Measurements from ENCODE around the gene PUSL1. TPM values are rescaled to one million over a fixed set of nuclear protein-coding genes. Genes with fewer than 3 reads are reported as not detected.

PUSL1 gene
- total RNA-seq, 4 donors from 2014 or later: 6.2 to 13.1 (median 9.5) TPM

DNA sequence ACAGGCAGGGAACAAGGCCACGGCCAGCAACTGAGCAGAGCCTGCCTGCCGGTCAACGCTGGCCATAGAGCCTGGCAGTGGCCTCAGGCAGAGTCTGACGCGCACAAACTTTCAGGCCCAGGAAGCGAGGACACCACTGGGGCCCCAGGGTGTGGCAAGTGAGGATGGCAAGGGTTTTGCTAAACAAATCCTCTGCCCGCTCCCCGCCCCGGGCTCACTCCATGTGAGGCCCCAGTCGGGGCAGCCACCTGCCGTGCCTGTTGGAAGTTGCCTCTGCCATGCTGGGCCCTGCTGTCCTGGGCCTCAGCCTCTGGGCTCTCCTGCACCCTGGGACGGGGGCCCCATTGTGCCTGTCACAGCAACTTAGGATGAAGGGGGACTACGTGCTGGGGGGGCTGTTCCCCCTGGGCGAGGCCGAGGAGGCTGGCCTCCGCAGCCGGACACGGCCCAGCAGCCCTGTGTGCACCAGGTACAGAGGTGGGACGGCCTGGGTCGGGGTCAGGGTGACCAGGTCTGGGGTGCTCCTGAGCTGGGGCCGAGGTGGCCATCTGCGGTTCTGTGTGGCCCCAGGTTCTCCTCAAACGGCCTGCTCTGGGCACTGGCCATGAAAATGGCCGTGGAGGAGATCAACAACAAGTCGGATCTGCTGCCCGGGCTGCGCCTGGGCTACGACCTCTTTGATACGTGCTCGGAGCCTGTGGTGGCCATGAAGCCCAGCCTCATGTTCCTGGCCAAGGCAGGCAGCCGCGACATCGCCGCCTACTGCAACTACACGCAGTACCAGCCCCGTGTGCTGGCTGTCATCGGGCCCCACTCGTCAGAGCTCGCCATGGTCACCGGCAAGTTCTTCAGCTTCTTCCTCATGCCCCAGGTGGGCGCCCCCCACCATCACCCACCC is 22.9 kb downstream of the PUSL1 start, which contains the start of gene TAS1R3:
TAS1R3 (plus strand) TSS at position 213 of the 898 bp plus-strand sequence; CDS start at position 279, 66 bp downstream.
- Histone ChIP-seq H3K27ac (no peak within 1 kb of the TSS), H3K9me3 (no peaks in the 10 kb centered on the region), H3K27me3 (no peaks in the 10 kb centered on the region), H3K4me3 (no peak within 1 kb of the TSS), H3K4me1 (peaks cover 26 to 34% of the 10 kb centered on the region in 2 donors), H3K36me3 (peaks cover 0 to 15% of the 10 kb centered on the region in 2 donors)
- TF ChIP-seq POLR2A (IDR thresholded peaks at IDR 0.05): no peak
- TF ChIP-seq, protein P1, sequence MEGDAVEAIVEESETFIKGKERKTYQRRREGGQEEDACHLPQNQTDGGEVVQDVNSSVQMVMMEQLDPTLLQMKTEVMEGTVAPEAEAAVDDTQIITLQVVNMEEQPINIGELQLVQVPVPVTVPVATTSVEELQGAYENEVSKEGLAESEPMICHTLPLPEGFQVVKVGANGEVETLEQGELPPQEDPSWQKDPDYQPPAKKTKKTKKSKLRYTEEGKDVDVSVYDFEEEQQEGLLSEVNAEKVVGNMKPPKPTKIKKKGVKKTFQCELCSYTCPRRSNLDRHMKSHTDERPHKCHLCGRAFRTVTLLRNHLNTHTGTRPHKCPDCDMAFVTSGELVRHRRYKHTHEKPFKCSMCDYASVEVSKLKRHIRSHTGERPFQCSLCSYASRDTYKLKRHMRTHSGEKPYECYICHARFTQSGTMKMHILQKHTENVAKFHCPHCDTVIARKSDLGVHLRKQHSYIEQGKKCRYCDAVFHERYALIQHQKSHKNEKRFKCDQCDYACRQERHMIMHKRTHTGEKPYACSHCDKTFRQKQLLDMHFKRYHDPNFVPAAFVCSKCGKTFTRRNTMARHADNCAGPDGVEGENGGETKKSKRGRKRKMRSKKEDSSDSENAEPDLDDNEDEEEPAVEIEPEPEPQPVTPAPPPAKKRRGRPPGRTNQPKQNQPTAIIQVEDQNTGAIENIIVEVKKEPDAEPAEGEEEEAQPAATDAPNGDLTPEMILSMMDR (IDR thresholded peaks at IDR 0.05 in 4 of 5, conservative IDR thresholded peaks at IDR 0.05 in 1 of 5): no peak
- DNase-seq: no peak
- in situ Hi-C loops (cut with MboI; ENCODE audit: low sequenced_read_pairs in 4 of 4) (no loop called here), intact Hi-C loops (cut with DNase I; ENCODE audit: low total_unique reads) (no loop called here)
- ATAC-seq: peak in 1 of 2 donors; percentile 14

DNA sequence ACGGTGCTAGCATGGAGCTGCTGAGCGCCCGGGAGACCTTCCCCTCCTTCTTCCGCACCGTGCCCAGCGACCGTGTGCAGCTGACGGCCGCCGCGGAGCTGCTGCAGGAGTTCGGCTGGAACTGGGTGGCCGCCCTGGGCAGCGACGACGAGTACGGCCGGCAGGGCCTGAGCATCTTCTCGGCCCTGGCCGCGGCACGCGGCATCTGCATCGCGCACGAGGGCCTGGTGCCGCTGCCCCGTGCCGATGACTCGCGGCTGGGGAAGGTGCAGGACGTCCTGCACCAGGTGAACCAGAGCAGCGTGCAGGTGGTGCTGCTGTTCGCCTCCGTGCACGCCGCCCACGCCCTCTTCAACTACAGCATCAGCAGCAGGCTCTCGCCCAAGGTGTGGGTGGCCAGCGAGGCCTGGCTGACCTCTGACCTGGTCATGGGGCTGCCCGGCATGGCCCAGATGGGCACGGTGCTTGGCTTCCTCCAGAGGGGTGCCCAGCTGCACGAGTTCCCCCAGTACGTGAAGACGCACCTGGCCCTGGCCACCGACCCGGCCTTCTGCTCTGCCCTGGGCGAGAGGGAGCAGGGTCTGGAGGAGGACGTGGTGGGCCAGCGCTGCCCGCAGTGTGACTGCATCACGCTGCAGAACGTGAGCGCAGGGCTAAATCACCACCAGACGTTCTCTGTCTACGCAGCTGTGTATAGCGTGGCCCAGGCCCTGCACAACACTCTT is 23.8 kb downstream of the PUSL1 start:
- Histone ChIP-seq H3K27me3 (no peaks in the 10 kb centered on the region), H3K36me3 (peaks cover 0 to 21% of the 10 kb centered on the region in 2 donors), H3K27ac (no peak overlapping the region), H3K9me3 (no peaks in the 10 kb centered on the region), H3K4me1 (peaks cover 21 to 27% of the 10 kb centered on the region in 2 donors), H3K4me3 (no peak overlapping the region)
- in situ Hi-C loops (cut with MboI; ENCODE audit: low sequenced_read_pairs in 4 of 4) (no loop called here), intact Hi-C loops (cut with DNase I; ENCODE audit: low total_unique reads) (no loop called here)
- TF ChIP-seq, protein P1 (IDR thresholded peaks at IDR 0.05 in 4 of 5, conservative IDR thresholded peaks at IDR 0.05 in 1 of 5): no peak
- TF ChIP-seq POLR2A (IDR thresholded peaks at IDR 0.05): no peak
- DNase-seq (no peak), ATAC-seq (no peak)

- TF ChIP-seq, protein P1 (IDR thresholded peaks at IDR 0.05 in 4 of 5, conservative IDR thresholded peaks at IDR 0.05 in 1 of 5): no peak
- no peak for TF ChIP-seq POLR2A (IDR thresholded peaks at IDR 0.05)
- ATAC-seq: peak; percentile 22 to 23
- H3K27ac ChIP-seq: peak overlapping the region in 3 of 4 donors; percentile 37 to 43 (median 37)
Observed at GRCh38 chr1:1332774-1333480, 24.5 kb downstream of the PUSL1 start.

DNA sequence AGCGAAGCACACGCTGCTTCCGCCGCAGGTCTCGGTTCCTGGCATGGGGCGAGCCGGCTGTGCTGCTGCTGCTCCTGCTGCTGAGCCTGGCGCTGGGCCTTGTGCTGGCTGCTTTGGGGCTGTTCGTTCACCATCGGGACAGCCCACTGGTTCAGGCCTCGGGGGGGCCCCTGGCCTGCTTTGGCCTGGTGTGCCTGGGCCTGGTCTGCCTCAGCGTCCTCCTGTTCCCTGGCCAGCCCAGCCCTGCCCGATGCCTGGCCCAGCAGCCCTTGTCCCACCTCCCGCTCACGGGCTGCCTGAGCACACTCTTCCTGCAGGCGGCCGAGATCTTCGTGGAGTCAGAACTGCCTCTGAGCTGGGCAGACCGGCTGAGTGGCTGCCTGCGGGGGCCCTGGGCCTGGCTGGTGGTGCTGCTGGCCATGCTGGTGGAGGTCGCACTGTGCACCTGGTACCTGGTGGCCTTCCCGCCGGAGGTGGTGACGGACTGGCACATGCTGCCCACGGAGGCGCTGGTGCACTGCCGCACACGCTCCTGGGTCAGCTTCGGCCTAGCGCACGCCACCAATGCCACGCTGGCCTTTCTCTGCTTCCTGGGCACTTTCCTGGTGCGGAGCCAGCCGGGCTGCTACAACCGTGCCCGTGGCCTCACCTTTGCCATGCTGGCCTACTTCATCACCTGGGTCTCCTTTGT is 25.3 kb downstream of the PUSL1 start:
- DNase-seq (no peak), ATAC-seq (peak; percentile 9 to 10)
- Histone ChIP-seq H3K36me3 (peaks cover 0 to 27% of the 10 kb centered on the region in 2 donors), H3K9me3 (no peaks in the 10 kb centered on the region), H3K27ac (peak overlapping the region in 3 of 4 donors; percentile 20 to 43 (median 37)), H3K27me3 (no peaks in the 10 kb centered on the region), H3K4me1 (peaks cover 21 to 27% of the 10 kb centered on the region in 2 donors), H3K4me3 (no peak overlapping the region)
- in situ Hi-C loops (cut with MboI; ENCODE audit: low sequenced_read_pairs in 4 of 4): no loop called here
- intact Hi-C loops (cut with DNase I; ENCODE audit: low total_unique reads): no loop called here
- TF ChIP-seq POLR2A (IDR thresholded peaks at IDR 0.05): no peak
- TF ChIP-seq, protein P1 (IDR thresholded peaks at IDR 0.05 in 4 of 5, conservative IDR thresholded peaks at IDR 0.05 in 1 of 5): no peak

More at GRCh38 chr1:1332774-1333480, 24.5 kb downstream of the PUSL1 start:
- DNase-seq: peak in 1 of 2 donors; percentile 68
- peaks cover 21 to 27% of the 10 kb centered on the region in 2 donors for H3K4me1 ChIP-seq
- H3K27me3 ChIP-seq: no peaks in the 10 kb centered on the region
- H3K4me3 ChIP-seq: no peak overlapping the region
- intact Hi-C loops (cut with DNase I; ENCODE audit: low total_unique reads) (no loop called here), in situ Hi-C loops (cut with MboI; ENCODE audit: low sequenced_read_pairs in 4 of 4) (no loop called here)
- H3K9me3 ChIP-seq: no peaks in the 10 kb centered on the region
- peaks cover 0 to 23% of the 10 kb centered on the region in 2 donors for H3K36me3 ChIP-seq
